GM18517 (cell line): ENCODE results near the gene PLTP.
"Not testable (repeated sequence)": the region's sequence is repeated elsewhere in the genome, so short reads cannot be mapped to it uniquely, and the experiment has no call there.

ENCODE experiments used
- ATAC-seq: cut with Tn5 transposase; IDR thresholded peaks from one replicate; pipeline ENCODE4 v1.9.1; 2021; ENCODE audit warnings: mild to moderate bottlenecking, moderate library complexity; ENCODE audit not compliant: unreplicated experiment

The PLTP gene

GRCh38 chr20:45901332-45901731, 10.6 kb downstream of the PLTP start:
- not testable (repeated sequence) for ATAC-seq

GRCh38 chr20:45899046-45899835, 12.7 kb downstream of the PLTP start:
- no peak for ATAC-seq

- no peak for ATAC-seq
Measured at GRCh38 chr20:45898285-45898684, 13.7 kb downstream of the PLTP start.

GRCh38 chr20:45897692-45898091, 14.3 kb downstream of the PLTP start:
- ATAC-seq: no peak

- ATAC-seq: no peak
Measured at GRCh38 chr20:45897289-45897688, 14.7 kb downstream of the PLTP start.

- no peak for ATAC-seq
Measured at GRCh38 chr20:45896641-45897161, 15.3 kb downstream of the PLTP start.

- no peak for ATAC-seq
Measured at GRCh38 chr20:45894797-45895196, 17.2 kb downstream of the PLTP start.

- ATAC-seq: no peak
Measured at GRCh38 chr20:45893831-45894230, 18.1 kb downstream of the PLTP start.

GRCh38 chr20:45892828-45893500, 19.0 kb downstream of the PLTP start:
- no peak for ATAC-seq

- no peak for ATAC-seq
Measured at GRCh38 chr20:45892049-45892825, 19.7 kb downstream of the PLTP start.

- ATAC-seq: peak; percentile 66
Measured at GRCh38 chr20:45890985-45891983, 20.7 kb downstream of the PLTP start, which contains the start of the genes CTSA and NEURL2. TSS of gene CTSA (plus strand) at chr20:45891335. CDS start at chr20:45891569, 234 bp downstream. TSS of gene NEURL2 (minus strand) at chr20:45891208. CDS start at chr20:45890991, 217 bp downstream.

GRCh38 chr20:45890077-45890984, 21.6 kb downstream of the PLTP start:
- ATAC-seq: no peak

GRCh38 chr20:45888681-45889080, 23.3 kb downstream of the PLTP start:
- no peak for ATAC-seq

- ATAC-seq: no peak
Measured at GRCh38 chr20:45887346-45887715, 24.6 kb downstream of the PLTP start, which contains the start of gene SPATA25. TSS of gene SPATA25 (minus strand) at chr20:45887622. CDS start at chr20:45887590, 32 bp downstream.

GRCh38 chr20:45886590-45887345, 25.2 kb downstream of the PLTP start:
- ATAC-seq: no peak

GRCh38 chr20:45883100-45883469, 28.9 kb downstream of the PLTP start:
- ATAC-seq: no peak

- no peak for ATAC-seq
Measured at GRCh38 chr20:45882469-45883099, 29.4 kb downstream of the PLTP start.
